Fibroblast of peridontal ligament (primary cell): Measurements from ENCODE around the gene DSTN.
"Not testable (repeated sequence)": the region's sequence is repeated elsewhere in the genome, so short reads cannot be mapped to it uniquely, and the experiment has no call there.

Source experiments
- DNase-seq: peaks from one replicate; pipeline ENCODE4 v3.0.0-alpha.2; 2010; ENCODE audit errors: extremely low read depth

DSTN gene

DNA sequence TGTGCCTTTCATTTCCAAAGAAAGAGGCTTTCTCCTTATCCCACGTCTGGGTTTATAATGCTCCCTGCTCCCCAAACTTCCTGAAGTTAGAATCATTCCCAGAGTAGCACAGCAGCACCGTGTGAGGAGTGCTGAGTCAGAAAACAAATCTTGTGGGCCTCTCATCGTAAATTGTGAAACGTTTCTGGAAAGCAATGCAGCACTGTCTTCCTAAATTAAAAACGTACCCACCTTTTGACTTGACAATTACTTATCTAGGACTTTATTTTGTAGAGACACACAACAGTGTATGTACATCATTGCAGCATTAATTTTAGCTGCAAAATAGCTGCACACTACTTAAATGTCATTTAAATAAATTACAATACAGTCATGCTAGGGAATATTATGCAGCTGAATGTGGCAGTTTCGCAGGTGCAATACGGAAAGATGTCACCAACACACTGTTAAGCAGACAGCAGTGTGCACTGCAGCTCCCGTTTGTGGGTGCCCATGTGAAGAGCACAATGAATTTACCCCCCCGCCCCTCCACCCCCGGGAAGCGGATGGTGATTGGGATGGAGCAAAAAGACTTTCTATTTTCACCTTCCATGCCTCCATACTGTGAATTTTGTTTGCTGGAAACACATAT is 81.4 kb downstream of the DSTN start:
- peak; percentile 65 for DNase-seq

DNA sequence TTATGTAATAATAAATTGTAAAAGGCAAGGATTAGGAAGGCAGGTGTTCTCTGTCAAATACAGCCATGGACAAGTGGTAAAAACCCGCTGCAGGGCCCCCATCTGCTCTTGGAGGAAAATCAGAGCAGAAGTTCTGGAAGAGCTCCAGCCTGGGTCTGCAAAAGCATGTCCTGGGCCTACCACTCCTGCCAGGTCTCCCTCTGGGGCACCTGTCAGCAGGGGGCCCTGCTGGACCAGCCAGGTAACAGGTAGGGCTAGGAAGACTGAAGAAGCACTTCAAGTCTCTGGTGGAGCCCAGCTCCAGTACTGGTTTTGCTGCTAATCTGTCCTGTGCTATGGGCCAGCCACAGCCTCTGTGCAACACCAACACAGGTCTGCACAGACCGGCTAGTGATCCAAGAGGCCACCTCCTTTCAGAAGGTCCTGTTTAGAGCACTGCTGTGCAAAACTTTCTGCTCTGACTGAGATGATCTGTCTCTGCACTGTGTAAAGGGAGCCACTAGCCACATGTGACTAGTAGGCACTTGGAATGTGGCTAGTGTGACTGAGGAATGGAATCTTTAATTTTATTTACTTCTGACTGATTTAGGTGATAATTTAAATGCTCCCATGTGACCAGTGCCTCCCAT is 82.0 kb downstream of the DSTN start:
- no peak for DNase-seq

DNA sequence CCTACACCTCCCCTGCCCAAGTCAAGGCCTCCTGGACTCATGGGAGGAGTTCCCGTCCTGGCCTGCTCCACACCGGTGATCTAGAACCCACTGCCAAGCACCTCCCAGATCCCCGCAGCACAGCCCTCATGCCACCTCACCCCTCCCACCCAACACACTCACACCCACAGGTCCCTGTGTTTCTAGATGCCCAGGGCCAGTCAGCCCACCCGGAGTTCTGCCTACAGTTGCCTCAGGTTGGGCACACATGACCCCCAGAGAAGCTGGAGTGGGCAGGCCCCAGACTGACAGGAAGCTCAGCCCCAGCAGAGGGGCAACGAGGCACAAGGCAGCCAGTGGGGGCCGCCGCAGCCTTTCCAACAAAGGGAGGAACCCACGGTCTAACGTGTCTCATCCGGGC is 82.5 kb downstream of the DSTN start:
- DNase-seq, result no peak

DNA sequence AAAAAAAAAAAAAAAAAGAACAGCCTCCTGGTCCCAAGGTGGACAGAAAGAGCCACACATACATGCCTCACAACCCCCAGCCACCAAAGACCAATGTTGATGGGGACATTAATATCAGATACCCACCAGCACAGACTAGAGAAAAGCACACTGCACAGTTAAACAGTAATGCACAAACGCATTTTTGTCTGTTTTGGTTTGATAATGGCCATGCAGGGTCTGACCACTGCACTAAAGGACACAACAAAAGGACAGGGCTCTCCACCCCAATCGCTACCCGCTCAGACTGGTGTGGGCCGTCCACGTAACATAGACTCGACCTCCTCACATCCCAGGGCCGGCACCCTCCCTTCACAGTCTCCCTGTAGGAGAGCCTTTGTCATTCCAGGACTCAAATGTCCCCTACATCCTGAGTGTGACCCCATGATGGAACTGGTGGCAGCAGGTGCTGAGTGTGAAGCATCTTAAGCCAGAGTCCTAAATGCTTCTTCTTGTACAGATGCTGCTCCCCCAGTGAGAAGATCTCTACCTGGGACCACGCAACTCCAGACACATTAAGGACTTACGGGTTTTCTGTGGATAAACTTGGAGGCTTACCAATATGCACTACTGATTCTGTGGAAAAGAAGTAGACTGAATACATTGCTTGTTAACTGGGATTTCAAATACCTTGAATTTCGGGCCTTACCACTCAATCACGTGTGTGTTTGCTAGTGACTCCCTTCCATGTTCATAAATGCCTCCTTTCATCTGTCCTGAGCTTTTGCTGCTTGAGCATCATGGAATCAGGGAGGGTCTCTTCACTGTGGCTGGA is 84.2 kb downstream of the DSTN start:
- DNase-seq, result no peak

DNA sequence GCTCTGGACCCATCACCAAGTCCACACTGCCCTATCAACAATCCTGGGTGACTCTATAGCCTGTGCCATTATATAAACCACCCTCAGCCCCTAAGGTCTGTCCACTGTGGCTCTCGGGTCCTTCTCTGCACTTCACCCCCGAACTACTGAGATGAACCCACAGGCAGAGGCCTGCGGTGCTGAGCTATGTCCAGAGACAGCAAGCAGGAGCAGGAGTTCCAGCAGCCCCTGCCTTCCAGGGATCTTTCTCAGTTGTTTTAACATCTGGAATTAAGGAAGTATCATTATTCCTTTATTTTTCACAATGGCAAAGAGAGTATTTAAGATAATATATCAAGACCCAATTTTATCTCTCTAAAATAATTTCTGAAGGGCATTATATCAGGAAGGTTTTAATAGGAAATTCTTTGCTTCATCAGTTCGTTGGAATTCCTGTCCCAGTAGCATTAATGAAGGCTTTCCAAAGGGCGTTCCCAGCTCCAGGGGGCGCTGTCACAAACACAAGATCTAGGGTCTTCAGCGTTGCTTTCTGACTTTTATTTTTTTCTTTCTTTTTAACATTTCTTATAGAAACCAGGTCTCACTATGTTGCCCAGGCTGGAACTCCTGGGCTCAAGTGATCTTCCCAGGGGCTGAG is 84.9 kb downstream of the DSTN start:
- peak; percentile 62 for DNase-seq

DNA sequence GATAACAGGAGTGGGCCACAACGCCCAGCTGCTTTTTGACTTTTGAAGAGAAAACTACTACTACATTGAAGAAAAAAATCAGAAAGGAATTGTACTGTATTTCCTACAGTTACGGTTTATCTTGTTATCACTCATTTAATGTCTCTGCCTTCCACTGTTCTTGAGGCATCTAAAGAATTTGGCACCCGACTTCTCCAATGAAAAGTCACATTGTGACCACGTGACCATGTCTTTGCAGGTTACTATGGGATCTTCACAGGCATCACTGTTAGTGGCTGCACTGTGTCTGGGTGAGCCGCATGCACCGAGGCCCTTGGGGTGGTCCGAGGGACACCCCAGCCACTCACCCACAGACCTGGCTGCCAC is 85.4 kb downstream of the DSTN start:
- DNase-seq, result no peak

DNA sequence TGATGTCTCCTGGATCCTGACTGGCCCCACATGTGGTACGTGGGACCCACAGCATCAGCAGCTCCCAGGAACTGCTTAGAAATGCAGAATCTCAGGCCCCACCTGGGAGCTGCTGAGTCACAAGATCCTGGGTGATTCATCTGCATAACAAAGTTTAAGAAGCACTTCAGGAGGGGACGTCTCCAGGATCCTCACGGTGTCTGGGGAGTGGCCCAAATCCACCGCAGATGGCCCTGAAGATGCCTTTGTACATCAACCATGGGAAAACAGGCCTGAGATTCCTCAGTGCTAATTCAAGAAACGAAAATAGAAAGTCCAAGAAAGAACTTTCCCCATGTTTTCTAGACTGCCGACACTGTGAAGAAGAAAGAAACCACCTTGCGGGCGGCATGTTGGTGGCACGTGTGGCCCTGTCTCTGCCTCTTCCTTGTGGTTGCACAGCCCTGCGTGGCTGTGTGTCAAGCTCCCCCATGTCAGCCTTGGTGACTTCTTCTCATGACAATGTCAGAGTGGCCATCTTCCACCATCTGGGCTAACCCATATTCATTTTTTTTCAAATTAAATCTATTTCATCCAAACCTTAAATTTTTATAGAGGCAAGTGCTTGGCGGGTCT is 86.1 kb downstream of the DSTN start:
- DNase-seq, result no peak

DNA sequence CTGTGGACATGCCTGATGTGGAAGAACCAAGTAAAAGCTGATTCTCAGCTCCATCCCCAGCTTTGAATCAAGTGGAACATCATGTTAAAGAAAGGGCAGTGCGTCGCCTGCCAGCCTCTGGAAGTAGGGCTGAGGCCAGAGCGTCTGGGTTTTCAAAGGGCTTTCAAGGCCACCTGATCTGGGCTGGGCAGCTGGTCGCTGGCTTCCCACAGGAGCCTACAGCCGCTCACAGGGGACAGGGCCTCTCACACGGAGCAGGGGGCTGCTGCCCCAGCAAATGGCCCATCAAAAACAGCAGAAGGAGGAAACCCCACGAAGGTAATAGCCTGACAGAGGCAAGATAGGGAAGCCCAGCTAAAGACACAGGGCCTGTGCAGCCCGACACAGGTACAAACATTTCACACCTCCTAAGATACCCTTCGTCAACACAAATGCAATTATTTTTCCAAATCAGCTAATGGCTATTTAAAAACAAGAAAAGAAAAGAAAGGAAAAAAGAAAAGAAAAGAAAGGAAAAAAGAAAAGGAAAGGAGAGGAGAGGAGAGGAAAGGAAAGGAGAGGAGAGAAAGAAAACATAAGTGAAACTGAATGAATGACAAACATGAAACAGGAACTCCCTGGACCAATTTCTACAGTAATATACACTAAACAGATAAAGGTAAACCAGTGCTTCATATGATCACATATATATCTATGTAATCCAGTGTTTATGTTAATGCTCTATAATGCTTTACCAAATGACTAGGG is 87.4 kb downstream of the DSTN start:
- DNase-seq, result no peak

DNA sequence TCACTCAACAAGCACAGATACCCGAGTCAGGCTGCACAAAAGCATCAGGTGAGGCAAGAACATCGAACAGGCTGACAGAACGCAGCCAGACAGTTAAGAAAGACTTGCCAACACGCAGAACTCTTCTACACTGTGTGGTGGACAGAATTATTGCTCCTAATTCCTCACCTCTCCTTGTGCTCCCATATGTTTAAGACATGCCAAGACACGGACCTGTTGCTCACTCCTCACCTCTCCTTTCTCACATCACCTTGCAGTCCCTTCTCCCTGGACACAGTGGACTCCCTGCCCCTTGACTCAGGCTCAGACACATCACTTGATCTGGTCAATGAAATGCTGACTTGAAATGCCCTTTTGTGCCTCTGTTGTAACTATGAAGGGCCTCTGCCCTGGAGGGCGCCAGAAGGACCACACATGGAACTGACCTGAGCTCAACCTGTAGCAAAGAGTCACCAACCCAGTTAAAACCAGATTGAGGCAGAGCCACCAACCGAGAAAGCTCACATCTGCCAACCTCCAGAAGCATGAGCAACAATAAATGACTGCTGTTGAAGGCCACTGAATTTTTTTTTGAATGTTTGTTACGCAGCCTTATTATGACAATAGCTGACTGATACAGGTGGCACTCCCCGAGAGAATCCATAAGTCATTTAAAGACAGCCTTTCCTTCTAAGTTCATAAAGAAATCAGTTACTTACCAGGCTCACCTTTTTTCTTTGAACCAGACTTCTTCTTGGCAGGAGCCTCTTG is 88.2 kb downstream of the DSTN start:
- no peak for DNase-seq

DNA sequence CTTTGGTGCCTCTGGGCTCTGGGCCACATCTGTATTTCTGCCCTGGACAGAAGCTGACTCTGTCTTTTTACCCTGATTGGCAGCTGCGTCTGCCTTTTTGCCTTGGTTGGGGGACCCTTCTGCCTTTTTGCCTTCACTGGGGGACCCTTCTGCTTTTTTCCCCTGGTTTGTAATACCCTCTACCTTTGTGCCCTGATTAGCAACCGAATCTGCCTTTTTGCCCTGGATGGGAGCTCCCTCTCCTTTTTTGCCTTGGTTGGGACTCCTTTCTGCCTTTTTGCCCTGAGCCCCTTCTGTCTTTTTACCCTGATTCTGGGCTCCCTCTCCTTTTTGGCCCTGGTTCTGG is 88.7 kb downstream of the DSTN start:
- DNase-seq, result no peak

DNA sequence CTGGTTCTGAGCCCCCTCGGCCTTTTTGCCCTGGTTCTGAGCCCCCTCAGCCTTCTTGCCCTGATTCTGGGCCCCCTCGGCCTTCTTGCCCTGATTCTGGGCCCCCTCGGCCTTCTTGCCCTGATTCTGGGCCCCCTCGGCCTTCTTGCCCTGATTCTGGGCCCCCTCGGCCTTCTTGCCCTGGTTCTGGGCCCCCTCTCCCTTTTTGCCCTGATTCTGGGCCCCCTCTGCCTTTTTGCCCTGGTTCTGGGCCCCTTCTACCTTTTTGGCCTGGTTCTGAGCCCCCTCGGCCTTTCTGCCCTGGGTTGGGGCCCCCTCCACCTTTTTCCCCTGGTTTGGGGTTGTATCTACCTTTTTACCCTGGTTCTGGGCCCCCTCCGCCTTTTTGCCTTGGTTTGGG is 89.5 kb downstream of the DSTN start:
- DNase-seq, result not testable (repeated sequence)
